K562 (cell line): ENCODE measurements around the gene NMT1. TPM values are rescaled to one million over a fixed set of nuclear protein-coding genes. Genes with fewer than 3 reads are reported as not detected.

Experiments
- ATF7 ChIP-seq: fragments of 450-650 bp; IDR thresholded peaks from 2 replicates; pipeline ENCODE4 v1.7.1; 2014; ENCODE audit warnings: mild to moderate bottlenecking, moderate library complexity
- DIDO1 ChIP-seq: fragments of 450-650 bp; IDR thresholded peaks from 2 replicates; pipeline ENCODE4 v1.6.1; 2016; ENCODE audit warnings: low read depth, missing biosample characterization, missing genetic modification characterization
- ELF1 ChIP-seq: fragments of 200-800 bp; sonication (Bioruptor generic); IDR thresholded peaks from 2 replicates; pipeline ENCODE4 v1.6.1; 2016; ENCODE audit warnings: missing genetic modification characterization, missing compliant biosample characterization
- GTF2A2 ChIP-seq: IDR thresholded peaks from 2 replicates; pipeline ENCODE4 v1.6.1; 2016; ENCODE audit warnings: mild to moderate bottlenecking, missing genetic modification characterization, missing compliant biosample characterization
- KAT2B ChIP-seq: IDR thresholded peaks from one replicate; pipeline ENCODE4 v1.6.1; 2012; ENCODE audit warnings: low read depth, mild to moderate bottlenecking, control low read depth, inconsistent platforms, low read length, moderate library complexity
- LCOR ChIP-seq: sonication (generic); formaldehyde crosslinking; IDR thresholded peaks from 2 replicates; pipeline ENCODE4 v1.8.0; 2022; ENCODE audit warnings: mild to moderate bottlenecking, missing genetic modification reagents
- NR0B1 ChIP-seq: fragments of 450-650 bp; IDR thresholded peaks from one replicate; pipeline ENCODE4 v1.6.1; 2018; ENCODE audit warnings: mild to moderate bottlenecking, moderate library complexity; ENCODE audit not compliant: partially characterized antibody
- PHB ChIP-seq: fragments of 250-450 bp; sonication (Bioruptor Pico); IDR thresholded peaks from 2 replicates; pipeline ENCODE4 v1.5.0; 2021
- POLR2A ChIP-seq: fragments of 450-650 bp; conservative IDR thresholded peaks from 2 replicates; pipeline ENCODE4 v1.6.1; 2016
- RBM25 ChIP-seq: fragments of 200-400 bp; formaldehyde crosslinking; IDR thresholded peaks from 2 replicates; pipeline ENCODE4 v1.6.1; 2018; ENCODE audit warnings: low read length, low read depth, moderate library complexity; ENCODE audit not compliant: severe bottlenecking
- RUNX1 ChIP-seq: sonication (generic); IDR thresholded peaks from 2 replicates; pipeline ENCODE4 v1.6.1; 2016; ENCODE audit warnings: antibody characterized with exemption, low read depth
- TAL1 ChIP-seq: fragments of 450-650 bp; IDR thresholded peaks from 2 replicates; pipeline ENCODE4 v1.6.1; 2016; ENCODE audit warnings: mild to moderate bottlenecking
- U2AF2 ChIP-seq: fragments of 200-400 bp; formaldehyde crosslinking; optimal IDR thresholded peaks from 2 replicates; pipeline ENCODE3; 2017; ENCODE audit warnings: low read depth, mild to moderate bottlenecking, low read length
- ZNF134 ChIP-seq: fragments of 250-450 bp; sonication (Bioruptor Pico); conservative IDR thresholded peaks from 2 replicates; pipeline ENCODE4 v1.4.0; 2020
- ZNF224 ChIP-seq: sonication (generic); formaldehyde crosslinking; IDR thresholded peaks from 2 replicates; pipeline ENCODE4 v1.8.0; 2022; ENCODE audit warnings: mild to moderate bottlenecking, missing genetic modification reagents
- ZNF398 ChIP-seq: fragments of 250-450 bp; sonication (Bioruptor Pico); IDR thresholded peaks from 2 replicates; pipeline ENCODE4 v1.8.0; 2021; ENCODE audit warnings: moderate library complexity, mild to moderate bottlenecking, inconsistent platforms
- ZNF780A ChIP-seq: fragments of 250-450 bp; sonication (Bioruptor Pico); IDR thresholded peaks from 2 replicates; pipeline ENCODE4 v1.5.0; 2021; ENCODE audit warnings: mild to moderate bottlenecking
- polyA plus RNA-seq, 8 experiments: library from polyadenylated mRNA; depleted of rRNA in 4 of 8; stranded (reverse) in 5 of 8; unstranded in 3 of 8; fragments of >200 nt; fragmentation: Nextera tagmentation in 2 of 8; fragmentation: Illumina TruSeq in 1 of 8; extraction: Ambion mirVana in 2 of 8; extraction: Trizol in 1 of 8; gene quantifications; 2 replicates each; pipeline versions ENCODE4 v1.2.1 to v1.2.3, GENCODE V29; 2011 to 2014; ENCODE audit warnings: inconsistent platforms in 1 of 8, missing spikeins in 1 of 8
- total RNA-seq, 7 experiments: library from RNA; depleted of rRNA in 6 of 7; stranded (reverse); fragments of >200 nt in 6 of 7; fragmentation: Illumina TruSeq in 2 of 7; extraction: Trizol in 2 of 7; gene quantifications; 2 replicates each; pipeline versions ENCODE4 v1.2.1 to v1.2.3, GENCODE V29; 2011 to 2021; ENCODE audit warnings: low replicate concordance in 1 of 7
- TF ChIP-seq, protein P1 (sequence below): sonication (generic); formaldehyde crosslinking; IDR thresholded peaks from 2 replicates; pipeline ENCODE4 v1.8.1; 2023; ENCODE audit warnings: mild to moderate bottlenecking, missing genetic modification reagents, moderate library complexity
- TF ChIP-seq, protein P2 (sequence below): fragments of 450-650 bp; formaldehyde crosslinking; IDR thresholded peaks from 2 replicates; pipeline ENCODE4 v1.4.0; 2020; ENCODE audit warnings: mild to moderate bottlenecking, moderate library complexity
- TF ChIP-seq, protein P3 (sequence below): IDR thresholded peaks from 3 replicates; pipeline ENCODE4 v1.6.1; 2011; ENCODE audit warnings: borderline replicate concordance, mild to moderate bottlenecking; ENCODE audit not compliant: insufficient read length, insufficient read depth
- TF ChIP-seq, protein P4 (sequence below): fragments of 250-450 bp; sonication (Bioruptor Pico); IDR thresholded peaks from 2 replicates; pipeline ENCODE4 v1.5.1; 2021; ENCODE audit warnings: mild to moderate bottlenecking

The NMT1 gene
- total and polyA plus RNA-seq, 9 of the 15 experiments (the other 6 are each of a cell fraction or from before 2014, with no cell fraction given) = 86.7 to 569 (median 213) TPM

DNA sequence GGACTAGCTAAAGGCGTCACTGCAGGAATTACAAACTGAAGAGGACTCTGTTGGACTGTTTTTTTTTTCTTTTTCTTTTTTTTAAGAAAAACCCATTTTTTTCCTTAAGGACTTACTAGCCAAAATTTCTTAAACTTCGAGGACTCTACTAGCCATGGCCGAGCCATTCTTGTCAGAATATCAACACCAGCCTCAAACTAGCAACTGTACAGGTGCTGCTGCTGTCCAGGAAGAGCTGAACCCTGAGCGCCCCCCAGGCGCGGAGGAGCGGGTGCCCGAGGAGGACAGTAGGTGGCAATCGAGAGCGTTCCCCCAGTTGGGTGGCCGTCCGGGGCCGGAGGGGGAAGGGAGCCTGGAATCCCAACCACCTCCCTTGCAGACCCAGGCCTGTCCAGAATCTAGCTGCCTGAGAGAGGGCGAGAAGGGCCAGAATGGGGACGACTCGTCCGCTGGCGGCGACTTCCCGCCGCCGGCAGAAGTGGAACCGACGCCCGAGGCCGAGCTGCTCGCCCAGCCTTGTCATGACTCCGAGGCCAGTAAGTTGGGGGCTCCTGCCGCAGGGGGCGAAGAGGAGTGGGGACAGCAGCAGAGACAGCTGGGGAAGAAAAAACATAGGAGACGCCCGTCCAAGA is 88.0 kb downstream of the NMT1 start (continued):
- TF ChIP-seq NR0B1 = no peak
- no peak for TF ChIP-seq ZNF224 (CRISPR knock-in tag)
- TF ChIP-seq KAT2B = no peak
- TF ChIP-seq, protein P1, sequence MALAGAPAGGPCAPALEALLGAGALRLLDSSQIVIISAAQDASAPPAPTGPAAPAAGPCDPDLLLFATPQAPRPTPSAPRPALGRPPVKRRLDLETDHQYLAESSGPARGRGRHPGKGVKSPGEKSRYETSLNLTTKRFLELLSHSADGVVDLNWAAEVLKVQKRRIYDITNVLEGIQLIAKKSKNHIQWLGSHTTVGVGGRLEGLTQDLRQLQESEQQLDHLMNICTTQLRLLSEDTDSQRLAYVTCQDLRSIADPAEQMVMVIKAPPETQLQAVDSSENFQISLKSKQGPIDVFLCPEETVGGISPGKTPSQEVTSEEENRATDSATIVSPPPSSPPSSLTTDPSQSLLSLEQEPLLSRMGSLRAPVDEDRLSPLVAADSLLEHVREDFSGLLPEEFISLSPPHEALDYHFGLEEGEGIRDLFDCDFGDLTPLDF (CRISPR knock-in tag) = no peak
- 0 out of 2 replicates have a peak, but pooled peaks have one; percentile 73 for TF ChIP-seq PHB
- TF ChIP-seq, protein P2, sequence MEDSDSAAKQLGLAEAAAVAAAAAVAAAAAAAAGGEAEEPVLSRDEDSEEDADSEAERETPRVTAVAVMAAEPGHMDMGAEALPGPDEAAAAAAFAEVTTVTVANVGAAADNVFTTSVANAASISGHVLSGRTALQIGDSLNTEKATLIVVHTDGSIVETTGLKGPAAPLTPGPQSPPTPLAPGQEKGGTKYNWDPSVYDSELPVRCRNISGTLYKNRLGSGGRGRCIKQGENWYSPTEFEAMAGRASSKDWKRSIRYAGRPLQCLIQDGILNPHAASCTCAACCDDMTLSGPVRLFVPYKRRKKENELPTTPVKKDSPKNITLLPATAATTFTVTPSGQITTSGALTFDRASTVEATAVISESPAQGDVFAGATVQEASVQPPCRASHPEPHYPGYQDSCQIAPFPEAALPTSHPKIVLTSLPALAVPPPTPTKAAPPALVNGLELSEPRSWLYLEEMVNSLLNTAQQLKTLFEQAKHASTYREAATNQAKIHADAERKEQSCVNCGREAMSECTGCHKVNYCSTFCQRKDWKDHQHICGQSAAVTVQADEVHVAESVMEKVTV (CRISPR knock-in tag) = no peak
- TF ChIP-seq GTF2A2 = no peak
- TF ChIP-seq, protein P3, sequence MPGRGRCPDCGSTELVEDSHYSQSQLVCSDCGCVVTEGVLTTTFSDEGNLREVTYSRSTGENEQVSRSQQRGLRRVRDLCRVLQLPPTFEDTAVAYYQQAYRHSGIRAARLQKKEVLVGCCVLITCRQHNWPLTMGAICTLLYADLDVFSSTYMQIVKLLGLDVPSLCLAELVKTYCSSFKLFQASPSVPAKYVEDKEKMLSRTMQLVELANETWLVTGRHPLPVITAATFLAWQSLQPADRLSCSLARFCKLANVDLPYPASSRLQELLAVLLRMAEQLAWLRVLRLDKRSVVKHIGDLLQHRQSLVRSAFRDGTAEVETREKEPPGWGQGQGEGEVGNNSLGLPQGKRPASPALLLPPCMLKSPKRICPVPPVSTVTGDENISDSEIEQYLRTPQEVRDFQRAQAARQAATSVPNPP = no peak
- TF ChIP-seq, protein P4, sequence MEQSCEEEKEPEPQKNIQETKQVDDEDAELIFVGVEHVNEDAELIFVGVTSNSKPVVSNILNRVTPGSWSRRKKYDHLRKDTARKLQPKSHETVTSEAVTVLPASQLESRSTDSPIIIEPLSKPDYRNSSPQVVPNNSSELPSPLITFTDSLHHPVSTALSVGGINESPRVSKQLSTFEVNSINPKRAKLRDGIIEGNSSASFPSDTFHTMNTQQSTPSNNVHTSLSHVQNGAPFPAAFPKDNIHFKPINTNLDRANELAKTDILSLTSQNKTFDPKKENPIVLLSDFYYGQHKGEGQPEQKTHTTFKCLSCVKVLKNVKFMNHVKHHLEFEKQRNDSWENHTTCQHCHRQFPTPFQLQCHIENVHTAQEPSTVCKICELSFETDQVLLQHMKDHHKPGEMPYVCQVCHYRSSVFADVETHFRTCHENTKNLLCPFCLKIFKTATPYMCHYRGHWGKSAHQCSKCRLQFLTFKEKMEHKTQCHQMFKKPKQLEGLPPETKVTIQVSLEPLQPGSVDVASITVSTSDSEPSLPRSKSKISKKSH (CRISPR knock-in tag) = no peak
- TF ChIP-seq ELF1 (tag) = no peak
- TF ChIP-seq TAL1 = no peak
- TF ChIP-seq ZNF398 = no peak
- no peak for TF ChIP-seq ZNF134 (CRISPR knock-in tag)
- TF ChIP-seq LCOR = peak; percentile 35
- TF ChIP-seq POLR2A = no peak; the same call in 1 of the 2 replicates
- TF ChIP-seq RUNX1 = no peak
- TF ChIP-seq DIDO1 (tag) = no peak
- no peak for TF ChIP-seq ATF7
- no peak for TF ChIP-seq U2AF2
- no peak for TF ChIP-seq RBM25
- TF ChIP-seq ZNF780A (CRISPR knock-in tag) = no peak
